Stimulated activated CD8-positive, alpha-beta memory T cell treated with anti-CD3 and anti-CD28 coated beads, Interleukin-7, amount 100 ng/mL, for 24 hours (primary cell): ENCODE data around the gene PCDH9.
"Not testable (repeated sequence)": the region's sequence is repeated elsewhere in the genome, so short reads cannot be mapped to it uniquely, and the experiment has no call there.

ENCODE experiments used
- DNase-seq: peaks from one replicate; pipeline ENCODE4 v3.0.0-alpha.2; 2020; ENCODE audit warnings: low read depth

Gene PCDH9

DNA sequence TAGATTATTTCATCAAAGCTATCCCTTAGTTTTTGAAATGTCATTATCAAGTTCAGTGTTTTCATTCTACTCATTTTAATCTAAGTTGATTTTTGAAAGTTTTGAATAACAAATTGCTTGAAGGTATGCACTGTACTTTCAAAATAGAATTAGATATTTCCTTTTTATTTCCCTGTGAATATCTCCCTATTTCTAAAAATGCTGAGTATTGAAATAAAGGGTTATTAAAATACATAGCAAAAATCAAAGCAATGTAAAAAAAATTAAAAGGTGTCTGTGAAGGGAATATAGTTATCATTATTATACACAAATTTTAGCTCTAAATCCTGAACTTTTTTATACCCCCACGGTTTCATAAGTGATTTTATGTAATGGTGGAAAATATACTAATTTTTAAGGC lies 967.8 kb downstream of the PCDH9 start:
- DNase-seq, result no peak

DNA sequence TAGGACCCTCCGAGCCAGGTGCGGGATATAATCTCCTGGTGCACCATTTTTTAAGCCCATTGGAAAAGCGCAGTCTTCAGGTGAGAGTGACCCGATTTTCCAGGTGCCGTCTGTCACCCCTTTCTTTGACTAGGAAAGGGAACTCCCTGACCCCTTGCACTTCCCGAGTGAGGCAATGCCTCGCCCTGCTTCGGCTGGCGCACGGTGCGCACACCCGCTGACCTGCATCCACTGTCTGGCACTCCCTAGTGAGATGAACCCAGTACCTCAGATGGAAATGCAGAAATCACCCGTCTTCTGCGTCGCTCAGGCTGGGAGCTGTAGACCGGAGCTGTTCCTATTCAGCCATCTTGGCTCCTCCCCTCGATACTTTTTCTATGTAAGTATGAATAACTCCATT lies 970.7 kb downstream of the PCDH9 start:
- DNase-seq, result not testable (repeated sequence)
